Glomerular visceral epithelial cell (primary cell): ENCODE results near the gene TMEM134.
A peak's percentile ranks its signal among the peaks of the same experiment; 100 is the strongest.
"Not testable (repeated sequence)": the region's sequence is repeated elsewhere in the genome, so short reads cannot be mapped to it uniquely, and the experiment has no call there.

ENCODE experiments used
- DNase-seq: peaks from one replicate; pipeline ENCODE4 v3.0.0-alpha.2; 2016; ENCODE audit errors: extremely low spot score

Gene TMEM134

GRCh38 chr11:67468759-67469507 is at the start of gene TMEM134:
TSS of gene TMEM134 (minus strand) at chr11:67469251. CDS start at chr11:67469192, 59 bp downstream.
- peak; percentile 92 for DNase-seq

GRCh38 chr11:67517784-67518552 is 48.9 kb upstream of the TMEM134 start:
- no peak for DNase-seq

- no peak for DNase-seq
Measured at GRCh38 chr11:67516806-67517205, 47.8 kb upstream of the TMEM134 start.

- no peak for DNase-seq
Measured at GRCh38 chr11:67514116-67514515, 45.1 kb upstream of the TMEM134 start.

- DNase-seq = not testable (repeated sequence)
Measured at GRCh38 chr11:67511558-67511957, 42.5 kb upstream of the TMEM134 start.

- DNase-seq = no peak
Measured at GRCh38 chr11:67510023-67510345, 40.9 kb upstream of the TMEM134 start.

GRCh38 chr11:67508486-67509121 is 39.6 kb upstream of the TMEM134 start:
- peak; percentile 96 for DNase-seq

- peak; percentile 99 for DNase-seq
Measured at GRCh38 chr11:67507864-67508485, 38.9 kb upstream of the TMEM134 start, which contains the start of gene CDK2AP2. TSS of gene CDK2AP2 (minus strand) at chr11:67508162. CDS start at chr11:67508082, 80 bp downstream.

GRCh38 chr11:67507242-67507863 is 38.3 kb upstream of the TMEM134 start:
- peak; percentile 77 for DNase-seq

GRCh38 chr11:67506426-67507051 is 37.5 kb upstream of the TMEM134 start:
- DNase-seq = no peak

- DNase-seq = peak; percentile 98
Measured at GRCh38 chr11:67505605-67506396, 36.8 kb upstream of the TMEM134 start.

- DNase-seq = peak; percentile 72
Measured at GRCh38 chr11:67504950-67505581, 36.0 kb upstream of the TMEM134 start, which contains the start of gene PITPNM1. TSS of gene PITPNM1 (minus strand) at chr11:67505363. CDS start at chr11:67504180, 1,183 bp downstream.

GRCh38 chr11:67504005-67504949 is 35.2 kb upstream of the TMEM134 start:
- DNase-seq = peak; percentile 68

GRCh38 chr11:67503119-67504004 is 34.3 kb upstream of the TMEM134 start:
- DNase-seq = no peak

- DNase-seq = no peak
Measured at GRCh38 chr11:67502328-67502979, 33.4 kb upstream of the TMEM134 start.

GRCh38 chr11:67501854-67502253 is 32.8 kb upstream of the TMEM134 start:
- no peak for DNase-seq
